Smooth muscle cell (in vitro differentiated cells): Measurements from ENCODE around the gene MXRA7. TPM values are rescaled to one million over a fixed set of nuclear protein-coding genes. Genes with fewer than 3 reads are reported as not detected.

ENCODE experiments used
- DNase-seq: peaks from one replicate; lab custom pipeline; 2025; ENCODE audit not compliant: unreplicated experiment; lab: John Stamatoyannopoulos, UW
- H2AFZ ChIP-seq: fragments of 200-600 bp; sonication (generic); 2 replicates; pipeline ENCODE4 v1.6.0; 2016; ENCODE audit warnings: antibody characterized with exemption, low read depth, mild to moderate bottlenecking
- H3F3A ChIP-seq: fragments of 200-600 bp; sonication (generic); 2 replicates; pipeline ENCODE4 v1.6.0; 2017; ENCODE audit warnings: antibody characterized with exemption, low read depth
- H3K27ac ChIP-seq: fragments of 200-600 bp; sonication (generic); 2 replicates; pipeline ENCODE4 v1.5.1; 2016; ENCODE audit warnings: low read depth, mild to moderate bottlenecking
- H3K27me3 ChIP-seq: fragments of 200-600 bp; sonication (generic); 2 replicates; pipeline ENCODE4 v1.6.1; 2016; ENCODE audit warnings: low read depth, mild to moderate bottlenecking
- H3K36me3 ChIP-seq: fragments of 200-600 bp; sonication (generic); 2 replicates; pipeline ENCODE4 v1.5.1; 2016; ENCODE audit warnings: low read depth
- H3K4me1 ChIP-seq: fragments of 200-600 bp; sonication (generic); 2 replicates; pipeline ENCODE4 v1.5.1; 2016; ENCODE audit warnings: low read depth
- H3K4me2 ChIP-seq: fragments of 200-600 bp; sonication (generic); 2 replicates; pipeline ENCODE4 v1.6.0; 2016; ENCODE audit warnings: mild to moderate bottlenecking
- H3K4me3 ChIP-seq: fragments of 200-600 bp; sonication (generic); 2 replicates; pipeline ENCODE4 v1.5.1; 2016; ENCODE audit warnings: mild to moderate bottlenecking
- H3K79me2 ChIP-seq: fragments of 200-600 bp; sonication (generic); 2 replicates; pipeline ENCODE4 v1.6.0; 2016; ENCODE audit warnings: low read depth, mild to moderate bottlenecking
- H3K9ac ChIP-seq: fragments of 200-600 bp; sonication (generic); 2 replicates; pipeline ENCODE4 v1.6.0; 2016; ENCODE audit warnings: low read depth
- H3K9me3 ChIP-seq: fragments of 200-600 bp; sonication (generic); replicated peaks from 2 replicates; pipeline ENCODE4 v1.5.1; 2016; ENCODE audit warnings: low read depth
- H4K20me1 ChIP-seq: fragments of 200-600 bp; sonication (generic); 2 replicates; pipeline ENCODE4 v1.6.0; 2016; ENCODE audit warnings: low read depth
- WGBS: methylation state at CpG from one replicate; pipeline ENCODE4 v1.1.7; 2016; ENCODE audit warnings: low lambda C conversion rate; 5-methylcytosine and 5-hydroxymethylcytosine counted together
- polyA plus RNA-seq: library from polyadenylated mRNA; unstranded; fragments of >200 nt; fragmentation: Nextera tagmentation; extraction: Ambion mirVana; gene quantifications from 2 replicates; pipeline ENCODE4 v1.2.1, GENCODE V29; 2016
- total RNA-seq: library from RNA; depleted of rRNA; stranded (reverse); fragments of >200 nt; gene quantifications from 2 replicates; pipeline ENCODE4 v1.2.3, GENCODE V29; 2014
- TF ChIP-seq, protein P1 (sequence below): fragments of 200-600 bp; sonication (generic); IDR thresholded peaks from 2 replicates; pipeline ENCODE4 v1.5.1; 2017; ENCODE audit warnings: borderline replicate concordance, mild to moderate bottlenecking, antibody characterized with exemption; ENCODE audit not compliant: insufficient read depth, poor library complexity, severe bottlenecking

MXRA7 gene
- total and polyA plus RNA-seq, 2 experiments from 2014 or later, result 134 to 158 TPM

DNA sequence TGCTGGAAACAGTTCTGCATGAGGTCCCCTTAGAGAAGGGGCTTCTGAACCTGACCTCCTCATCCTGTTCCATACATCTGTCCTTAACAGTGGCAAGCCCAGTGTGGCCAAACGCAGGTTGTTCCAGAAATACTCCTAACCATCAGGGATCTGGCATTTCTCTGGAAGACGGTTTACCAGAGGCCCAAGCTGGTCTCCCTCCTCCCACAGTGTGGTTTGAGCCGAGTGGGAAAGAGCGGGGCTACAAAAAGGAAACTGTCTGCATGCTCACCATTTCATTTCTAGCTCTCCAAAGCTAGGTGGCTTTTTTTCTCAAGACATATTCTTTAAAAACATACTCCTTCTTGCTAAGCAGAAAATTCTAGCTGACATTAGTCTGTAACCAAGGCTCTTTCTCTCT is 6.0 kb downstream of the MXRA7 start:
- Histone ChIP-seq H3K79me2 (peaks cover 59% of the 10 kb centered on the region), H3K4me1 (peaks cover 40% of the 10 kb centered on the region), H3K27ac (no peak overlapping the region), H3F3A (peaks cover 25% of the 10 kb centered on the region), H2AFZ (no peak overlapping the region), H3K9ac (no peak overlapping the region), H3K4me3 (no peak overlapping the region), H3K36me3 (no peaks in the 10 kb centered on the region), H3K4me2 (peak overlapping the region; percentile 49), H3K27me3 (no peaks in the 10 kb centered on the region), H4K20me1 (peaks cover 87% of the 10 kb centered on the region), H3K9me3 (no peaks in the 10 kb centered on the region)
- TF ChIP-seq, protein P1, sequence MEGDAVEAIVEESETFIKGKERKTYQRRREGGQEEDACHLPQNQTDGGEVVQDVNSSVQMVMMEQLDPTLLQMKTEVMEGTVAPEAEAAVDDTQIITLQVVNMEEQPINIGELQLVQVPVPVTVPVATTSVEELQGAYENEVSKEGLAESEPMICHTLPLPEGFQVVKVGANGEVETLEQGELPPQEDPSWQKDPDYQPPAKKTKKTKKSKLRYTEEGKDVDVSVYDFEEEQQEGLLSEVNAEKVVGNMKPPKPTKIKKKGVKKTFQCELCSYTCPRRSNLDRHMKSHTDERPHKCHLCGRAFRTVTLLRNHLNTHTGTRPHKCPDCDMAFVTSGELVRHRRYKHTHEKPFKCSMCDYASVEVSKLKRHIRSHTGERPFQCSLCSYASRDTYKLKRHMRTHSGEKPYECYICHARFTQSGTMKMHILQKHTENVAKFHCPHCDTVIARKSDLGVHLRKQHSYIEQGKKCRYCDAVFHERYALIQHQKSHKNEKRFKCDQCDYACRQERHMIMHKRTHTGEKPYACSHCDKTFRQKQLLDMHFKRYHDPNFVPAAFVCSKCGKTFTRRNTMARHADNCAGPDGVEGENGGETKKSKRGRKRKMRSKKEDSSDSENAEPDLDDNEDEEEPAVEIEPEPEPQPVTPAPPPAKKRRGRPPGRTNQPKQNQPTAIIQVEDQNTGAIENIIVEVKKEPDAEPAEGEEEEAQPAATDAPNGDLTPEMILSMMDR, result no peak
- no peak for DNase-seq
- WGBS, result 21% methylated on average over 4 of the region's 4 CpGs

DNA sequence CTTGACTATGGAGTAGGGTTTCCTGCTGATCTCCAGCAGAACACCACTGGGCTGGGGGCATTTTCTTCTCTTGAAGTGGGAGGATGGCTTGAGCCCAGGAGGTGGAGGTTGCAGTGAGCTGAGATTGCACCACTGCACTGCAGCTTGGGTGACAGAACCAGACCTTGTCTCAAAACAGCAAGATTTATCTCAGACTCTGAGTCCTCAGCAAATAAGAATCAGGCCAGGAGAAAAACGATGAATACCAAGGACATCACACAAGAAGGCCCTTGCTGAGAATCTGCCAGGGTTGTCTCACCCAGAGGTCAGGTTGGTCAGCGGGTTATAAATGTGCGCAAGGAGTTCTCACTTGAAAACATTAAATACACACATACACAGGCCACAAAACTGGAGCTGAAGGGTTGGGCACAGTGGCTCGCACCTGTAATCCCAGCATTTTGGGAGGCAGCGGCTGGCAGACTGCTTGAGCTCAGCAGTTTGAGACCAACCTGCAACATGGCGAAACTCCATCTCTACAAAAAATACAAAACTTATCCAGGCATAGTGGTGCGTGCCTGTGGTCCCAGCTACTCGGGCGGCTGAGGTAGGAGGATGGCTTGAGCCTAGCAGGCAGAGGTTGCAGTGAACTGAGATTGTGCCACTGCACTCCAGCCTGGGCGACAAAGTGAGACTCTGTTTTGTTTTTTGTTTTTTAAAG is 7.7 kb downstream of the MXRA7 start:
- WGBS, result 94% methylated on average over 10 of the region's 10 CpGs
- H3K9me3 ChIP-seq, result no peaks in the 10 kb centered on the region
- TF ChIP-seq, protein P1, result no peak
- no peak overlapping the region for H2AFZ ChIP-seq
- DNase-seq, result no peak
- no peak overlapping the region for H3K9ac ChIP-seq
- peaks cover 71% of the 10 kb centered on the region for H3K79me2 ChIP-seq
- peaks cover 32% of the 10 kb centered on the region for H3K4me1 ChIP-seq
- no peak overlapping the region for H3K4me3 ChIP-seq
- no peak overlapping the region for H3K27ac ChIP-seq
- H4K20me1 ChIP-seq, result peaks cover 93% of the 10 kb centered on the region
- H3F3A ChIP-seq, result peaks cover 25% of the 10 kb centered on the region
- H3K36me3 ChIP-seq, result no peaks in the 10 kb centered on the region
- H3K4me2 ChIP-seq, result no peak overlapping the region
- H3K27me3 ChIP-seq, result no peaks in the 10 kb centered on the region

DNA sequence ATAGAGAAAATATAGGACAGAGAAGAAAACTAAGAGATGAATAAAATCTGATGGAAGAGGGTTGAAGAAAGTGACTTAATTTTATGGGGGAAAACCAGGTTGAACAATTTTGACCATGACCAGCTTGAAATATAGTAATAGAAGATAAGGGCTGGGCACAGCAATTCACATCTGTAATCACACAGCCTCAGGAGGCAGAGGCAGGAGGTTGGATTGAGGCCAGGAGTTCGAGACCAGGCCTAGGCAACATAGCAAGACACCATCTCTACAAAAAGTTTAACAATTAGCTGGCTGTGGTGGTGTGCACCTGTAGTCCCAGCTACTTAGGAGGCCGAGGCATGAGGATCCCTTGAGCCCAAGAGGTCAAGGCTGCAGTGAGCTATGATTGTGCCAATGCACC is 8.7 kb downstream of the MXRA7 start:
- Histone ChIP-seq H3K9me3 (no peaks in the 10 kb centered on the region), H3K4me3 (no peak overlapping the region), H3K27ac (peak overlapping the region; percentile 75), H3K4me1 (peaks cover 36% of the 10 kb centered on the region), H4K20me1 (peaks cover 95% of the 10 kb centered on the region), H3K36me3 (no peaks in the 10 kb centered on the region), H3K4me2 (peak overlapping the region; percentile 85), H3F3A (peaks cover 18% of the 10 kb centered on the region), H2AFZ (no peak overlapping the region), H3K9ac (no peak overlapping the region), H3K79me2 (peaks cover 63% of the 10 kb centered on the region), H3K27me3 (no peaks in the 10 kb centered on the region)
- no peak for DNase-seq
- WGBS, result 76% methylated on average over 2 of the region's 2 CpGs
- TF ChIP-seq, protein P1, result no peak

DNA sequence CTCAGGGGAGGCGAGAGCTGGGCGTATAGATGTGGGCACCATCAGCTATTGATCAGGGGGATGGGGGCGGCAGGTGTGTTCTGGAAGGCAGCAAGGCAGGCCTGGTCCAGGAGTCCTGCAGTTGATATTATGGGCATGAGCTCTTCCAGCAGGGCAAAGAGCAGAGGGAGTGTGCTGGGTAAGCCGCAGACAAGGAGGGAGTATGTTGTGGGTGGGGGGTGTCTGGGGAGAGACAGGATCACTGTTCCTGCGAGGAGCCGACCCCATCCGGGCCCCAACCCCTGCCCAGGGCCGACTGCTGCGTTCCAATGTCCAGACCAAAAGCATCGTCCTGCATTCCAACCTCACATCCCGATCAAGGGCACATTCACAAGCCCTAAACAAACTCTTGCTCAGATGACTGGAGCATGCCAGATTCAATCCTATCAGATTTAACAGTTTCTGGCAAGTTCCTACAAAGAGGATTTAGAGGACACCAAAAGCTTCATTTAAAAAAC is 9.2 kb downstream of the MXRA7 start:
- peaks cover 18% of the 10 kb centered on the region for H3F3A ChIP-seq
- H3K4me3 ChIP-seq, result no peak overlapping the region
- no peak for DNase-seq
- H3K27ac ChIP-seq, result peak overlapping the region; percentile 75
- H3K4me1 ChIP-seq, result peaks cover 41% of the 10 kb centered on the region
- no peak overlapping the region for H3K9ac ChIP-seq
- peaks cover 63% of the 10 kb centered on the region for H3K79me2 ChIP-seq
- H4K20me1 ChIP-seq, result peaks cover 95% of the 10 kb centered on the region
- no peaks in the 10 kb centered on the region for H3K27me3 ChIP-seq
- peak overlapping the region; percentile 85 for H3K4me2 ChIP-seq
- H3K36me3 ChIP-seq, result no peaks in the 10 kb centered on the region
- TF ChIP-seq, protein P1, result no peak
- no peak overlapping the region for H2AFZ ChIP-seq
- no peaks in the 10 kb centered on the region for H3K9me3 ChIP-seq
- WGBS, result 43% methylated on average over 8 of the region's 11 CpGs
